K562 (cell line): ENCODE data around the gene ZMAT2. TPM values are rescaled to one million over a fixed set of nuclear protein-coding genes. Genes with fewer than 3 reads are reported as not detected.

ENCODE experiments used
- CBX8 ChIP-seq: fragments of 200-600 bp; sonication (generic); IDR thresholded peaks from 2 replicates; pipeline ENCODE4 v1.6.1; 2012; ENCODE audit warnings: borderline replicate concordance, mixed run types, low read depth, mild to moderate bottlenecking, moderate library complexity, mixed read lengths, low read length, control low read depth, inconsistent platforms; ENCODE audit not compliant: poor library complexity, severe bottlenecking; ENCODE audit errors: extremely low read depth
- HNRNPL ChIP-seq: fragments of 200-400 bp; formaldehyde crosslinking; IDR thresholded peaks from 2 replicates; pipeline ENCODE4 v1.6.1; 2017; ENCODE audit warnings: low read depth, mild to moderate bottlenecking, low read length
- MED1 ChIP-seq: sonication (generic); formaldehyde crosslinking; IDR thresholded peaks from 2 replicates; pipeline ENCODE4 v1.8.1; 2023; ENCODE audit warnings: missing genetic modification reagents, borderline replicate concordance
- MGA ChIP-seq: fragments of 450-650 bp; IDR thresholded peaks from 2 replicates; pipeline ENCODE4 v1.6.1; 2016; ENCODE audit warnings: mild to moderate bottlenecking, moderate library complexity
- POLR2H ChIP-seq: IDR thresholded peaks from 2 replicates; pipeline ENCODE4 v1.6.1; 2016; ENCODE audit warnings: missing genetic modification characterization, low read depth, mild to moderate bottlenecking, control low read depth, missing compliant biosample characterization, moderate library complexity
- SMAD2 ChIP-seq: fragments of 150-350 bp; IDR thresholded peaks from 2 replicates; pipeline ENCODE4 v1.6.1; 2014; ENCODE audit warnings: low read depth, mild to moderate bottlenecking, low read length
- ZNF253 ChIP-seq: fragments of 250-450 bp; sonication (Bioruptor Pico); conservative IDR thresholded peaks from 2 replicates; pipeline ENCODE4 v1.6.1; 2021; ENCODE audit warnings: mild to moderate bottlenecking
- ZNF41 ChIP-seq: fragments of 250-450 bp; sonication (Bioruptor Pico); conservative IDR thresholded peaks from 2 replicates; pipeline ENCODE4 v1.4.0; 2020; ENCODE audit warnings: mild to moderate bottlenecking
- polyA plus RNA-seq, 8 experiments: library from polyadenylated mRNA; depleted of rRNA in 4 of 8; stranded (reverse) in 5 of 8; unstranded in 3 of 8; fragments of >200 nt; fragmentation: Nextera tagmentation in 2 of 8; fragmentation: Illumina TruSeq in 1 of 8; extraction: Ambion mirVana in 2 of 8; extraction: Trizol in 1 of 8; gene quantifications; 2 replicates each; pipeline versions ENCODE4 v1.2.1 to v1.2.3, GENCODE V29; 2011 to 2014; ENCODE audit warnings: inconsistent platforms in 1 of 8, missing spikeins in 1 of 8
- total RNA-seq, 7 experiments: library from RNA; depleted of rRNA in 6 of 7; stranded (reverse); fragments of >200 nt in 6 of 7; fragmentation: Illumina TruSeq in 2 of 7; extraction: Trizol in 2 of 7; gene quantifications; 2 replicates each; pipeline versions ENCODE4 v1.2.1 to v1.2.3, GENCODE V29; 2011 to 2021; ENCODE audit warnings: low replicate concordance in 1 of 7
- TF ChIP-seq, protein P1 (sequence below), 2 experiments: fragments of 200-800 bp in 1 of 2; sonication (Bioruptor generic) in 1 of 2; sonication (generic) in 1 of 2; formaldehyde crosslinking in 1 of 2; IDR thresholded peaks in 1 of 2; conservative IDR thresholded peaks in 1 of 2; 2 replicates each; pipeline versions ENCODE4 v1.5.0 to v1.6.1; 2016 to 2020; ENCODE audit warnings: missing compliant biosample characterization in 1 of 2, missing genetic modification characterization in 1 of 2, missing genetic modification reagents in 1 of 2
- TF ChIP-seq, protein P2 (sequence below): fragments of 250-450 bp; sonication (Bioruptor Pico); IDR thresholded peaks from 2 replicates; pipeline ENCODE4 v1.5.0; 2020; ENCODE audit warnings: mild to moderate bottlenecking

ZMAT2 gene
- total and polyA plus RNA-seq, 9 of the 15 experiments (the other 6 are each of a cell fraction or from before 2014, with no cell fraction given) = 44.2 to 101 (median 69.2) TPM

DNA sequence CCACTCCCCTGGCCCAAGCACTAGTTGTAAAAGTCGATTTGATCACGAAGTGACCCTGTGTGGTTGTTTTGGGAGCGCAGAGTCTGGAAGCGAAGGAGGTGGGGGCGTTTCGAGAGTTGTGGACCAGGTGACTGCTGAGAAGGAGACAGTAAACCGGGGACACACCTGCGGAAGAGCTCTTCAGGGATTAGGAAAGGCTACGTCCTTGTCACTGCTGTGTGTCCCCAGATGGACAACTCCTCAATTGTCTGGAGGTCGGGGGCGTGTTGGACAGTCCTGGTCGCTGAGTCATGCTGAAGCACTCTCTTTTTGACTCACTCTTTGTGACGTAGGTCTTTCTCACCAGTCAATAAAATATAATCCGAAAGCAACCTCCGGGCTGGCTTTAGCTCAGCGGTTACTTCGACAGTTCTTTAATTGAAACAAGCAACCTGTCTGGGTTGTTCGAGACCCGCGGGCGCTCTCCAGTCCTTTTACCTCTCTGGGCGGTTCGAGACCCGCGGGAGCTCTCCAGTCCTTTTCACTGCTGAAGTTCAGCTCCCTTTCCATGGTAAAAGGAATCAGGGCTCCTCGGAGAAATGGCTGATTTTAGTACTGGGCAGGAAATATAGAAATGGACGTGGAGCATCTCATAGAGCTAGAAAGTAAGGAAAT is 10.8 kb downstream of the ZMAT2 start (continued):
- peak; percentile 100 for TF ChIP-seq POLR2H (tag)
- no peak for TF ChIP-seq ZNF253 (CRISPR knock-in tag)
- TF ChIP-seq CBX8 = no peak
- TF ChIP-seq MED1 (CRISPR knock-in tag) = no peak
- no peak for TF ChIP-seq SMAD2
- TF ChIP-seq ZNF41 (CRISPR knock-in tag) = peak; percentile 56; the same call in 1 of the 2 replicates
- no peak for TF ChIP-seq HNRNPL
- TF ChIP-seq, protein P1, sequence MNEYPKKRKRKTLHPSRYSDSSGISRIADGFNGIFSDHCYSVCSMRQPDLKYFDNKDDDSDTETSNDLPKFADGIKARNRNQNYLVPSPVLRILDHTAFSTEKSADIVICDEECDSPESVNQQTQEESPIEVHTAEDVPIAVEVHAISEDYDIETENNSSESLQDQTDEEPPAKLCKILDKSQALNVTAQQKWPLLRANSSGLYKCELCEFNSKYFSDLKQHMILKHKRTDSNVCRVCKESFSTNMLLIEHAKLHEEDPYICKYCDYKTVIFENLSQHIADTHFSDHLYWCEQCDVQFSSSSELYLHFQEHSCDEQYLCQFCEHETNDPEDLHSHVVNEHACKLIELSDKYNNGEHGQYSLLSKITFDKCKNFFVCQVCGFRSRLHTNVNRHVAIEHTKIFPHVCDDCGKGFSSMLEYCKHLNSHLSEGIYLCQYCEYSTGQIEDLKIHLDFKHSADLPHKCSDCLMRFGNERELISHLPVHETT (CRISPR knock-in tag; conservative IDR thresholded peaks at IDR 0.05 in 1 of 2, IDR thresholded peaks at IDR 0.05 in 1 of 2) = 0 out of 4 replicates have a peak, but pooled peaks of 1 of the 2 experiments have one; percentile 23
- TF ChIP-seq, protein P2, sequence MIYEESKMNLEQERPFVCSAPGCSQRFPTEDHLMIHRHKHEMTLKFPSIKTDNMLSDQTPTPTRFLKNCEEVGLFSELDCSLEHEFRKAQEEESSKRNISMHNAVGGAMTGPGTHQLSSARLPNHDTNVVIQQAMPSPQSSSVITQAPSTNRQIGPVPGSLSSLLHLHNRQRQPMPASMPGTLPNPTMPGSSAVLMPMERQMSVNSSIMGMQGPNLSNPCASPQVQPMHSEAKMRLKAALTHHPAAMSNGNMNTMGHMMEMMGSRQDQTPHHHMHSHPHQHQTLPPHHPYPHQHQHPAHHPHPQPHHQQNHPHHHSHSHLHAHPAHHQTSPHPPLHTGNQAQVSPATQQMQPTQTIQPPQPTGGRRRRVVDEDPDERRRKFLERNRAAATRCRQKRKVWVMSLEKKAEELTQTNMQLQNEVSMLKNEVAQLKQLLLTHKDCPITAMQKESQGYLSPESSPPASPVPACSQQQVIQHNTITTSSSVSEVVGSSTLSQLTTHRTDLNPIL (CRISPR knock-in tag) = no peak
- no peak for TF ChIP-seq MGA
